Ishikawa (cell line): ENCODE measurements around the gene ADARB1.

Experiments used
- CEBPB ChIP-seq: IDR thresholded peaks from 2 replicates; pipeline ENCODE4 v1.6.1; 2012
- CREB1 ChIP-seq: IDR thresholded peaks from 2 replicates; pipeline ENCODE4 v1.6.1; 2012; ENCODE audit warnings: low read depth
- EGR1 ChIP-seq: IDR thresholded peaks from 2 replicates; pipeline ENCODE4 v1.6.1; 2012
- EP300 ChIP-seq: IDR thresholded peaks from 2 replicates; pipeline ENCODE4 v1.6.1; 2012; ENCODE audit warnings: borderline replicate concordance
- FOXM1 ChIP-seq: IDR thresholded peaks from 2 replicates; pipeline ENCODE4 v1.6.1; 2012; ENCODE audit warnings: low read depth, borderline replicate concordance
- NFIC ChIP-seq: IDR thresholded peaks from 2 replicates; pipeline ENCODE4 v1.6.1; 2012
- RAD21 ChIP-seq: IDR thresholded peaks from 2 replicates; pipeline ENCODE4 v1.6.1; 2012; ENCODE audit warnings: low read depth
- TAF1 ChIP-seq: IDR thresholded peaks from 2 replicates; pipeline ENCODE4 v1.6.1; 2012; ENCODE audit warnings: low read depth, mild to moderate bottlenecking
- TCF12 ChIP-seq: IDR thresholded peaks from 2 replicates; pipeline ENCODE4 v1.6.1; 2012; ENCODE audit warnings: low read depth
- TEAD4 ChIP-seq: IDR thresholded peaks from 2 replicates; pipeline ENCODE4 v1.6.1; 2012
- USF1 ChIP-seq: IDR thresholded peaks from 2 replicates; pipeline ENCODE4 v1.6.1; 2012
- YY1 ChIP-seq: IDR thresholded peaks from 2 replicates; pipeline ENCODE4 v1.6.1; 2012; ENCODE audit warnings: low read depth
- ZBTB7A ChIP-seq: IDR thresholded peaks from 2 replicates; pipeline ENCODE4 v1.6.1; 2012; ENCODE audit warnings: low read depth
- TF ChIP-seq, protein P1 (sequence below): IDR thresholded peaks from 2 replicates; pipeline ENCODE4 v1.6.1; 2012; ENCODE audit warnings: low read depth, mild to moderate bottlenecking
- TF ChIP-seq, protein P2 (sequence below): IDR thresholded peaks from 2 replicates; pipeline ENCODE4 v1.6.1; 2012

The ADARB1 gene

GRCh38 chr21:45192332-45192731 is 118.0 kb downstream of the ADARB1 start:
- no peak for TF ChIP-seq NFIC
- TF ChIP-seq, protein P1, sequence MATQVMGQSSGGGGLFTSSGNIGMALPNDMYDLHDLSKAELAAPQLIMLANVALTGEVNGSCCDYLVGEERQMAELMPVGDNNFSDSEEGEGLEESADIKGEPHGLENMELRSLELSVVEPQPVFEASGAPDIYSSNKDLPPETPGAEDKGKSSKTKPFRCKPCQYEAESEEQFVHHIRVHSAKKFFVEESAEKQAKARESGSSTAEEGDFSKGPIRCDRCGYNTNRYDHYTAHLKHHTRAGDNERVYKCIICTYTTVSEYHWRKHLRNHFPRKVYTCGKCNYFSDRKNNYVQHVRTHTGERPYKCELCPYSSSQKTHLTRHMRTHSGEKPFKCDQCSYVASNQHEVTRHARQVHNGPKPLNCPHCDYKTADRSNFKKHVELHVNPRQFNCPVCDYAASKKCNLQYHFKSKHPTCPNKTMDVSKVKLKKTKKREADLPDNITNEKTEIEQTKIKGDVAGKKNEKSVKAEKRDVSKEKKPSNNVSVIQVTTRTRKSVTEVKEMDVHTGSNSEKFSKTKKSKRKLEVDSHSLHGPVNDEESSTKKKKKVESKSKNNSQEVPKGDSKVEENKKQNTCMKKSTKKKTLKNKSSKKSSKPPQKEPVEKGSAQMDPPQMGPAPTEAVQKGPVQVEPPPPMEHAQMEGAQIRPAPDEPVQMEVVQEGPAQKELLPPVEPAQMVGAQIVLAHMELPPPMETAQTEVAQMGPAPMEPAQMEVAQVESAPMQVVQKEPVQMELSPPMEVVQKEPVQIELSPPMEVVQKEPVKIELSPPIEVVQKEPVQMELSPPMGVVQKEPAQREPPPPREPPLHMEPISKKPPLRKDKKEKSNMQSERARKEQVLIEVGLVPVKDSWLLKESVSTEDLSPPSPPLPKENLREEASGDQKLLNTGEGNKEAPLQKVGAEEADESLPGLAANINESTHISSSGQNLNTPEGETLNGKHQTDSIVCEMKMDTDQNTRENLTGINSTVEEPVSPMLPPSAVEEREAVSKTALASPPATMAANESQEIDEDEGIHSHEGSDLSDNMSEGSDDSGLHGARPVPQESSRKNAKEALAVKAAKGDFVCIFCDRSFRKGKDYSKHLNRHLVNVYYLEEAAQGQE, result no peak
- no peak for TF ChIP-seq USF1
- TF ChIP-seq EGR1, result no peak
- TF ChIP-seq TAF1, result no peak
- no peak for TF ChIP-seq CREB1
- TF ChIP-seq YY1, result no peak
- TF ChIP-seq, protein P2, sequence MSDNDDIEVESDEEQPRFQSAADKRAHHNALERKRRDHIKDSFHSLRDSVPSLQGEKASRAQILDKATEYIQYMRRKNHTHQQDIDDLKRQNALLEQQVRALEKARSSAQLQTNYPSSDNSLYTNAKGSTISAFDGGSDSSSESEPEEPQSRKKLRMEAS, result no peak
- no peak for TF ChIP-seq EP300
- TF ChIP-seq ZBTB7A, result no peak
- no peak for TF ChIP-seq TEAD4
- no peak for TF ChIP-seq CEBPB
- no peak for TF ChIP-seq TCF12
- TF ChIP-seq FOXM1, result no peak
- TF ChIP-seq RAD21, result no peak

DNA sequence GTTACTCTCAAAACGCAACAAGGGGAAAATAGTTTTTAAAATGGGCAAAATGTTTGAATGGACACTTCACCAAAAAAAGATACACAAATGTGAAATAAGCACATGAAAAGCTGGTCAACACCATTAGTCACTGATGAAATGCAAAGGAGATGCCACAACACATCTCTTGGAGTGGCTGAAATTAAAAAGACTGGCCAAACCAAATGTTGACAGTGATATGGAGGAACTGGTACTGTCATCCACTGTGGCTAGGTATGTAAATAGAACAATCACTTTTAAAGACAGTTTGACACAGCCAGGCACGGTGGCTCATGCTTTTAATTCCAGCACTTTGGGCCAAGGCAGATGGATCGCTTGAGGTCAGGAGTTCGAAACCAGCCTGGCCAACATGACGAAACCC is 122.2 kb downstream of the ADARB1 start:
- TF ChIP-seq, protein P2, result no peak
- TF ChIP-seq ZBTB7A (no peak), EP300 (no peak), TAF1 (no peak), NFIC (no peak), RAD21 (no peak), EGR1 (no peak), TEAD4 (no peak), YY1 (no peak), USF1 (no peak), FOXM1 (no peak), TCF12 (no peak), CREB1 (no peak), CEBPB (no peak)
- TF ChIP-seq, protein P1, result no peak

GRCh38 chr21:45199201-45199600 is 124.8 kb downstream of the ADARB1 start:
- no peak for TF ChIP-seq ZBTB7A
- TF ChIP-seq, protein P2, result no peak
- TF ChIP-seq YY1, result no peak
- TF ChIP-seq, protein P1, result no peak
- no peak for TF ChIP-seq NFIC
- TF ChIP-seq TEAD4, result no peak
- TF ChIP-seq TCF12, result no peak
- TF ChIP-seq EP300, result no peak
- no peak for TF ChIP-seq EGR1
- no peak for TF ChIP-seq USF1
- no peak for TF ChIP-seq RAD21
- TF ChIP-seq TAF1, result no peak
- no peak for TF ChIP-seq FOXM1
- TF ChIP-seq CREB1, result no peak
- no peak for TF ChIP-seq CEBPB

DNA sequence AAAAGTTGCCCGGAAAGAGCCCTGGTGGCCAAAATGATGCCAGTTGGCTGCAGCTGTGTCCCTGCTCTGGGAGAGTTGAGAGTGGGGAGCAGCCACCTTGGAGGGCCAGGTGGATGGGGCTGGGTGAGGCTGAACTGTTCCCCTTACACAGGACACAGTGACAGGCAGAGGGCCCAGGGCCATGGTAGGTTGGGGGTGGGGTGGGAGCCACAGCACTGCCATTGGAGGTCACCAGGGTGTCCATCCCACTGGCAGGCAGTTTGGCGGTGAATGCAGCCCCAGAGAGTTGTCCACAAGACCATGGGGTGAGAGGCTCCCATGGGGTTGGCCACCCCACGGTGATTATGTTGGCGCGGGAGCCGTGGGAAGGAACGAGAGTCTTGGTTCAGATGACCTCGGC is 125.7 kb downstream of the ADARB1 start:
- TF ChIP-seq, protein P2, result no peak
- TF ChIP-seq CREB1 (no peak), ZBTB7A (no peak), YY1 (no peak)
